OCI-LY7 (cell line): ENCODE measurements around the gene TMEM231. TPM values are rescaled to one million over a fixed set of nuclear protein-coding genes. Genes with fewer than 3 reads are reported as not detected.

Experiments
- Bru-seq: library from RNA; stranded (reverse); fragments of 400-500 nt; gene quantifications from one replicate; lab custom pipeline; 2021; lab: Mats Ljungman, UMichigan
- BruChase-seq, 2 experiments: library from RNA; stranded (reverse); fragments of 400-500 nt; gene quantifications; one replicate each; lab custom pipeline; 2021; lab: Mats Ljungman, UMichigan
- BruUV-seq: library from RNA; stranded (reverse); fragments of 400-500 nt; replicated peaks from 2 replicates; lab custom pipeline; 2021; lab: Mats Ljungman, UMichigan
- CTCF ChIA-PET: fragments of 300-600 bp; sonication (Branson Sonifier 250); formaldehyde crosslinking; loops from one replicate; lab custom pipeline; 2022; ENCODE audit warnings: antibody characterized with exemption; ENCODE audit not compliant: unreplicated experiment; lab: Charles Lee
- POLR2A ChIA-PET: fragments of 300-600 bp; sonication (Branson Sonifier 250); formaldehyde crosslinking; loops from one replicate; lab custom pipeline; 2022; ENCODE audit warnings: antibody characterized with exemption; lab: Charles Lee
- DNase-seq: peaks from one replicate; pipeline ENCODE4 v3.0.0-alpha.2; 2015; ENCODE audit warnings: low spot score
- H2AFZ ChIP-seq: fragments of 200-600 bp; sonication (generic), shearing (Covaris generic); 2 replicates; pipeline ENCODE4 v1.6.1; 2014; ENCODE audit warnings: mild to moderate bottlenecking, antibody characterized with exemption, low read length, moderate library complexity
- H3K27ac ChIP-seq: fragments of 200-600 bp; sonication (generic); 2 replicates; pipeline ENCODE4 v1.5.1; 2014; ENCODE audit warnings: mixed run types, low read depth, mild to moderate bottlenecking, moderate library complexity, low read length, inconsistent platforms; ENCODE audit not compliant: poor library complexity, severe bottlenecking
- H3K36me3 ChIP-seq: fragments of 200-600 bp; sonication (generic); 2 replicates; pipeline ENCODE4 v1.6.1; 2014; ENCODE audit warnings: mild to moderate bottlenecking, antibody characterized with exemption, low read length, moderate library complexity, mixed read lengths; ENCODE audit not compliant: insufficient read depth
- H3K4me1 ChIP-seq: fragments of 200-600 bp; sonication (generic); 2 replicates; pipeline ENCODE4 v1.5.1; 2014; ENCODE audit warnings: mild to moderate bottlenecking, low read length; ENCODE audit not compliant: insufficient read depth, poor library complexity, severe bottlenecking
- H3K4me2 ChIP-seq: fragments of 200-600 bp; sonication (generic); 2 replicates; pipeline ENCODE4 v1.6.1; 2014; ENCODE audit warnings: mild to moderate bottlenecking, low read length
- H3K4me3 ChIP-seq: fragments of 200-600 bp; sonication (generic); 2 replicates; pipeline ENCODE4 v1.5.1; 2014; ENCODE audit warnings: mild to moderate bottlenecking, low read depth, low read length; ENCODE audit not compliant: poor library complexity, severe bottlenecking
- H3K79me2 ChIP-seq: fragments of 200-600 bp; sonication (generic); 2 replicates; pipeline ENCODE4 v1.6.1; 2016; ENCODE audit warnings: low read depth, mild to moderate bottlenecking, low read length, moderate library complexity, mixed read lengths; ENCODE audit not compliant: insufficient read depth
- H3K9me2 ChIP-seq: fragments of 200-600 bp; sonication (generic); 2 replicates; pipeline ENCODE4 v1.6.1; 2016; ENCODE audit warnings: mild to moderate bottlenecking, low read length, mixed read lengths; ENCODE audit not compliant: insufficient read depth
- H3K9me3 ChIP-seq: fragments of 200-600 bp; sonication (generic); 2 replicates; pipeline ENCODE4 v1.6.1; 2014; ENCODE audit warnings: mild to moderate bottlenecking, mixed run types, low read length, mixed read lengths
- H4K20me1 ChIP-seq: fragments of 200-600 bp; sonication (generic); 2 replicates; pipeline ENCODE4 v1.6.1; 2014; ENCODE audit warnings: mild to moderate bottlenecking, antibody characterized with exemption, low read length, moderate library complexity, mixed read lengths; ENCODE audit not compliant: insufficient read depth
- CTCF ChIP-seq: fragments of 200-600 bp; sonication (generic); conservative IDR thresholded peaks from 2 replicates; pipeline ENCODE4 v1.5.1; 2014; ENCODE audit warnings: mild to moderate bottlenecking, antibody characterized with exemption, low read length, moderate library complexity, mixed read lengths
- EZH2phosphoT487 ChIP-seq: fragments of 200-600 bp; sonication (generic); IDR thresholded peaks from 2 replicates; pipeline ENCODE4 v1.6.1; 2018; ENCODE audit warnings: low read depth, borderline replicate concordance, mild to moderate bottlenecking, mixed run types, antibody characterized with exemption, low read length, moderate library complexity, mixed read lengths
- intact Hi-C: fragments of 100-400 bp; cut with micrococcal nuclease; formaldehyde crosslinking; loops from one replicate; pipeline ENCODE4 v1.10.0; 2022; ENCODE audit not compliant: unreplicated experiment
- long read RNA-seq: library from polyadenylated mRNA; stranded (forward); transcript quantifications from one replicate; pipeline ENCODE4 v2.0.0, GENCODE V29; 2022
- total RNA-seq, 2 experiments: library from RNA; depleted of rRNA in 1 of 2; stranded (reverse); fragments of >200 nt in 1 of 2; shearing (Covaris generic) in 1 of 2; gene quantifications; 2 replicates each; pipeline ENCODE4 v1.2.3, GENCODE V29; 2014 to 2022

Gene TMEM231
- 5.6 and 6.9 TPM in 2 replicates for total RNA-seq (2014; rRNA removed; shearing (Covaris generic))
- total RNA-seq (2022), result 6.6 and 10.0 TPM in 2 replicates
- Bru-seq, nascent RNA, result percentile 47 among the genes with signal in this experiment
- BruChase-seq, experiment 1, labeled RNA remaining after a 6-hour chase, result percentile 45 among the genes with signal in this experiment
- percentile 54 among the genes with signal in this experiment for BruChase-seq, experiment 2, labeled RNA remaining after a 2-hour chase
- long read RNA-seq, full-length matches to known transcripts, result 8 of 14 reads
- long read RNA-seq, partial matches to known transcripts, result 1 of 14 reads
- long read RNA-seq, other reads (novel, unspliced or antisense), result 5 of 14 reads

GRCh38 chr16:75555707-75556430 lies at the start of gene TMEM231:
TMEM231 (minus strand) TSS chr16:75556252; CDS start chr16:75556209, 43 bp downstream.
- peaks cover 14% of the 10 kb centered on the region for H3K4me1 ChIP-seq
- intact Hi-C loops, result loop anchor here (1.0 to 2.0 kb wide), 5 partner anchors 10 to 207 kb away; partner anchors contain the start of genes GABARAPL2 and TMEM170A
- no peaks in the 10 kb centered on the region for H3K9me3 ChIP-seq
- POLR2A ChIA-PET, result interaction anchor here (0.5 to 4.6 kb wide), 8 partner anchors 10 to 564 kb away, joined by 3 to 35 read pairs (median 3); partner anchors contain the start of genes GABARAPL2 and TERF2IP
- H3K27ac ChIP-seq, result peak within 1 kb of the TSS; percentile 78
- H3K79me2 ChIP-seq, result 0 out of 2 replicates have a peak, but pooled peaks cover 5% of the 10 kb centered on the region
- BruUV-seq, result no TSS peak
- no peaks in the 10 kb centered on the region for H3K9me2 ChIP-seq
- TF ChIP-seq EZH2phosphoT487 (no peak), CTCF (0 out of 2 replicates have a peak, but pooled peaks have one; percentile 20)
- peak; percentile 95 for DNase-seq
- no peaks in the 10 kb centered on the region for H4K20me1 ChIP-seq
- peak within 1 kb of the TSS; percentile 93 for H2AFZ ChIP-seq
- no peaks in the 10 kb centered on the region for H3K36me3 ChIP-seq
- CTCF ChIA-PET, result interaction anchor here (0.5 to 1.2 kb wide), 5 partner anchors 10 to 66 kb away, joined by 3 to 8 read pairs (median 3); partner anchors contain the start of gene GABARAPL2
- peak within 1 kb of the TSS; percentile 85 for H3K4me3 ChIP-seq
- peak within 1 kb of the TSS; percentile 100 for H3K4me2 ChIP-seq

- Histone ChIP-seq H3K4me2 (no peak overlapping the region), H3K79me2 (no peaks in the 10 kb centered on the region), H3K9me2 (no peaks in the 10 kb centered on the region), H3K36me3 (peaks cover 90% of the 10 kb centered on the region), H4K20me1 (no peaks in the 10 kb centered on the region), H3K27ac (no peak overlapping the region), H3K9me3 (peaks cover 4% of the 10 kb centered on the region; the same call in 1 of the 2 replicates), H3K4me3 (no peak overlapping the region), H3K4me1 (no peaks in the 10 kb centered on the region), H2AFZ (no peak overlapping the region)
- intact Hi-C loops, result no loop called here
- CTCF ChIA-PET, result no interaction called here
- DNase-seq, result no peak
- no peak for TF ChIP-seq EZH2phosphoT487
- no peak for TF ChIP-seq CTCF
- no TSS peak for BruUV-seq
- POLR2A ChIA-PET, result interaction anchor here (0.6 kb wide), 1 partner anchor 1235 kb away, joined by 3 read pairs; no protein-coding TSS in a partner anchor
These were observed 47.2 kb upstream of the TMEM231 start for GRCh38 chr16:75603241-75603640.
